Anterior cingulate cortex (tissue), 58 donors: ENCODE measurements around the gene ZNF600.
"Not testable (repeated sequence)": the region's sequence is repeated elsewhere in the genome, so short reads cannot be mapped to it uniquely, and the experiment has no call there.

ENCODE experiments used
- DNase-seq, 58 donors: peaks; one replicate each; lab custom pipeline; 2025; lab: John Stamatoyannopoulos, UW

Gene ZNF600

DNA sequence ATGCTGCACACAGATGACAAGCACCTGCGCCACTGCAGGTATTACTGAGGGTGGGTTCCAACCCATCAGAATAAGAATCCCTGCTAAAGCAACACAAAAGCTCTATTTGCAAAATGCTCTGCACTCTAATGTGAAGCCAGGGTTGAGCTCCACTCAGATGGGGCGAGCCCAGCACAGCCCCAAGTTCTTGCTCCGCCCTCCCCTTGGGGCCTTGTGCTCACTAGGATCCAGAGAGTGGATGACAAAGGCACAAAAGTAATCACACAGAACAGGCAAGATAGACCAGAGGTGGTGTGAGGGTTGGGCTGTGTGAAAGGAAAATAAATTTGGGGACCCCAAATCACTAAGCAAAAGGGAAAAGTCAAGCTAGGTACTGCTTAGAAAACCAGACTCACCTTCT, 43.5 kb downstream of the ZNF600 start:
- no peak for DNase-seq

DNA sequence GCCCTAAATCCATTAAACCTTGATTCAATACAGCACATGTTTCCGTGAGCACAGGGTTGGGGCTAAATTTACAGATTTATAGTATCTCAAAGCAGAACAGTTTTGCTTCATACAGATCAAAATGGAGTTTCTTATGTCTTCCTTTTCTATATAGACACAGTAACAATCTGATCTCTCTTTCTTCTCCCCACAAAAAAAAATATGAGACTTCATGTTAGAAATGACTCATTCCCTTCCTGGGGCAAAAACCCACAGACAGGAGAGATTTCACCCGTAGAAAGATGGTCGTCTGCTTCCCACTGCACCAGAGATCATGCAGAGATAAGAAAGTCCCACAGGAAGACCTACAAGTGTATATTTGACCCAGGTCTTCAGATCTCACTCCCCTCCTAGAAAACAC, 44.1 kb downstream of the ZNF600 start:
- no peak for DNase-seq

GRCh38 chr19:52741951-52742485, 44.6 kb downstream of the ZNF600 start:
- DNase-seq, result no peak

- DNase-seq, result not testable (repeated sequence)
Measured at GRCh38 chr19:52741371-52741770, 45.2 kb downstream of the ZNF600 start.

DNA sequence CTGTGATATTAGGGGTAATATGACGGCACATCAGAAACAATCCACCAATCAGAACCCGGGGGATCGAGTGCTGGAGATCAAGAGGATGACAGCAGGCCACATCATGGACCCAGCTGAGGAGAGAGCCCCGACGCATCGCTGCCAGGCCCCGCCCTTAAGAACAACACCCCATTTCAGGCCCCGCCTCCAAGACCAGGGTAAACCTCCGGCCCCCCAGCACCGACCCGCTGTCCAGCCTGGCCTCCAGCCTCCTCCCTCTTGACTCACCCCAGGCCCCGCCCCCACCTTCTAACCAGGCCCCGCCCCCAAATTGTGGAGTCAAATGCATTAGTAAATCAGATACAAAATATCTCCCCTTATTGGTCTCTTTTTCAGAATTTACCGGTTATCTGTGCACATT, 47.0 kb downstream of the ZNF600 start:
- DNase-seq, result no peak

GRCh38 chr19:52735734-52736133, 50.9 kb downstream of the ZNF600 start:
- DNase-seq, result peak in 12 of 58 donors; percentile 0 to 28 (median 10)

GRCh38 chr19:52734893-52735661, 51.5 kb downstream of the ZNF600 start, which contains the start of gene ZNF611:
TSS of gene ZNF611 (minus strand) at chr19:52735044. CDS start at chr19:52715894, 19,150 bp downstream.
- peak; percentile 56 to 98 (median 92) for DNase-seq

DNA sequence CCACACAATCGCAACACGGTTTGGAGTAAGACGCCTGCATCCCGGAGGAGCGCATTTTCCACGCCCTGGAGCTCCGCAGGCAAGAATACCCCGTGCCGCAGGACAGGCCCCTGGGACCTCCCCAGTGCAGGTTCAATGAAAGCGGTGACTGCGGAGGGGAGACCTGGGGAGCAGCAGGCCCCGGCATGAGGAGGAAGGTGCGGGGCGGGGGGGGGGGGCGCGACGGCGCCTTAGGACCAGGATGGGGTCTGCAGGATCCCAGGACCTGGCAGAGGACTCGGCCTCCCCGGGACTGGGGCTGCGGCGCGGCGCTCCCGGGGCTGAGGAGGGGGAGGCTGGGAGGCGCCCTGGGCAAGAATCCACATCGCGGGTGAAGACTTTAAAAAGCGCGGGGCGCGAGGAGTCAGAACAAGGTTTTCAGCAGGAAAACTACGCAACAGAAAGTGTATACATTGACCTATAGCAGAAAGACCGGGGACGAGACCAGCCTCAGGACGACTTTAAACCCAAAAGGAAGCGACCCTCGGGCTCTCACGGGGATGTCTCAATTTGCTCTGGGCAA, 52.2 kb downstream of the ZNF600 start:
- peak in 30 of 58 donors; percentile 8 to 65 (median 34) for DNase-seq

GRCh38 chr19:52726051-52726450, 60.5 kb downstream of the ZNF600 start:
- not testable (repeated sequence) for DNase-seq

GRCh38 chr19:52725528-52725961, 61.0 kb downstream of the ZNF600 start:
- DNase-seq, result no peak

DNA sequence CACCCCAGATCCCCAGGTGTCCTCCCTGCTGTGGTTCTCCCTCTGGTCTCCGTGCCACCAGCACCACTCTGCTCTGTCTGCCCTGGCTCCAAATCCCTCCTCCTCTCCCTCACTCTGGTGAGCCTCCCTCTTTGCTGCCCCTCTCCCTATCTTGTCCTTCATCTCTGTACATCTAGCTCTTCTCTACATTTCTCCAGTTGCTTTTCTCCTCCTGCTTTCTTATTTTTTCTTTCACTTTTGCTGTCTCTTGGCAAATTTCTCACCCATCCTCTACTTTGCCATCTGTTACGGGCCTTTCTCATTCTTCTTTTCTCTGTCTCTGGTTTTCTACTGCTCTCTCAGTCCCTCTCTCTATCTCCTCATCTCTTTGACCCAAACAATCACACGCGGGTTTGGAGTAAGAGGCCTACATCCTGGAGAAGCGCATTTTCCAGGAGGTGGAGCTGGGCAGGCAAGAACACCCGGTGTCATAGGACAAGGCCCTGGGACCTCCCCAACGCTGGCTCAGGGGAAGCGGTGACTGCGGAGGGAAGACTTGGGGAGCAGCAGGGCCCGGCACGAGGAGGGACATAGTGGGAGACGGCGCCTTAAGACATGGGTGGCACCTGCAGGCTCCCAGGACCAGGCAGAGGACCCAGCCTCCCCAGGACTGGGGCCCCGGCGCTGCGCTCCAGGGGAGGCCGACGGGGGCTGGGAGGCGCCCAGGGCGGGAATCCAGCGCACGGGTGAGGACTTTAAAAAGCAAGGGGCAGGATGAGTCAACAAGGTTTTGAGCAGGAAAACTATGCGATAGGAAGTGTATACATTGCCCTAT, 61.7 kb downstream of the ZNF600 start:
- DNase-seq, result no peak

DNA sequence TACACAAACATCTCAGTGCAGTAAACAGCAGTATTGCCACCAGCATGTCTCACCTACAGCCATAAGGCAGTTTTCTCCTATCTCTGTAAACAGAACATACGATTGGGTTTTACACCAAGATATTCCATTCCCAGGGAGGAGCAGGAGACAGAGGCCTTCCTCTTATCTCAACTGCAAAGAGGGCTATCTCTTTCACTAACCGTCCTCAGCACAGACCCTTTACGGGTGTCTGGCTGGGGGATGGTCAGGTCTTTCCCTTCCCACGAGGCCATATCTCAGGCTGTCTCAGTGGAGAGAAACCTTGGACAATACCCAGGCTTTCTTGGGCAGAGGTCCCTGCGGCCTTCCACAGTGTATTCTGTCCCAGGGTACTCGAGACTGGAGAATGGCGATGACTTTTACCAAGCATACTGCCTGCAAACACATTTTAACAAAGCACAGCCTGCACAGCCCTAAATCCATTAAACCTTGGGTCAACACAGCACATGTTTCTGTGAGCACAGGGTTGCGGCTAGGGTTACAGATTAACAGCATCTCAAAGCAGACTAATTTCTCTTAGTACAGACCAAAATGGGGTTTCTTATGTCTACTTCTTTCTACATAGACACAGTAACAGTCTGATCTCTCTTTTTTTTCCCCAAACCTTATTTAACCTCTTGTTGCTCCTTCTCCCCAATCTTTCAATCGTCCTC, 62.5 kb downstream of the ZNF600 start:
- DNase-seq, result not testable (repeated sequence)

DNA sequence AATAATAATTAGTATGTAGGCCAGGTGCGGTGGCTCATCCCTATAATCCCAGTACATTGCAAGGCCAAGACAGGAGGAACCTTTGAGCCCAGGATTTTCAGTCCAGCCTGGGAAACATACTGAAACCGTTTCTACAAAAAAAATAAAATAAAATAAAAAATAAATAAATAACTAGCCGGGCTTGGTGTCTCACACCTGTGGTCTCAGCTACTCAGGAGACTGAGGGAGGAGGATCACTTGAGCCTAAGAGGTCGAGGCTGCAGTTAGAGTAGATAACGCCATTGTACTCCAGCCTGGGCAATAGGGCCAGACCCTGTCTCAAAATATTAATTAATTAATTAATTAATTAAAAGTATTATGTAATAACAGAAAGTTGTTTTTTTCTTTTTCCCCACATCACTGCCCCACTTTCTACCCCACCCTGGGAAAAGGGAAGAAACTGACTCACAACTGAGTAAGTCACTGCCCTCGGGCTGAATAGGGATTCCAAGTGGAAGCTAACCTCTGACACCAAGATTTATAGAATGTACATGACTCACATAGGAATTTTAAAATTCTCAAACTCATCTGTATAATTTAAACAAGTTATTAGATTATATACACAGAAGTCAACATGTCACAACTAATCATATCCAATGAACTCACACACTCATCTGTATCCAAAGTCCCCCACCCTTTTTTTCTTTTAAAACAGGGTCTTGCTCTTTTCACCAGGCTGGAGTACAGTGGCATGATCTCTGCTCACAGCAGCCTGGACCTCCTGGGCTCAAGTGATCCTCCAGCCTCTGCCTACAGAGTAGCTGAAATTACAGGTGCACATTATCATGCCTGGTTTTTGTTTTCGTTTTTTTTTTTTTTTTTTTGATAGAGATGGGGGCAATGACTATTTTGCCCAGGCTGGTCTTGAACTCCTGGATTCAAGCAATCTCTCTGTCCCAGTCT, 64.3 kb downstream of the ZNF600 start:
- DNase-seq, result no peak

GRCh38 chr19:52720541-52720940, 66.0 kb downstream of the ZNF600 start:
- not testable (repeated sequence) for DNase-seq

GRCh38 chr19:52716522-52716921, 70.1 kb downstream of the ZNF600 start:
- DNase-seq, result no peak

GRCh38 chr19:52715902-52716301, 70.7 kb downstream of the ZNF600 start:
- not testable (repeated sequence) for DNase-seq

- not testable (repeated sequence) for DNase-seq
Measured at GRCh38 chr19:52715330-52715729, 71.3 kb downstream of the ZNF600 start.
